CD4-positive, alpha-beta T cell (primary cell): ENCODE measurements around the gene VWC2L. TPM values are rescaled to one million over a fixed set of nuclear protein-coding genes. Genes with fewer than 3 reads are reported as not detected.

ENCODE experiments used
- ATAC-seq: fragments of 200-7000 bp; cut with Tn5 transposase; one replicate; pipeline ENCODE4 v1.10.0; 2022; ENCODE audit warnings: mild to moderate bottlenecking; ENCODE audit not compliant: poor library complexity
- CTCF ChIA-PET: fragments of 350-600 bp; sonication (Branson Sonifier 250); formaldehyde crosslinking; loops from one replicate; lab custom pipeline; 2021; ENCODE audit warnings: antibody characterized with exemption, inconsistent platforms; lab: Charles Lee
- POLR2A ChIA-PET: fragments of 350-600 bp; sonication (Branson Sonifier 250); formaldehyde crosslinking; loops from one replicate; lab custom pipeline; 2021; ENCODE audit warnings: antibody characterized with exemption, inconsistent platforms; lab: Charles Lee
- DNase-seq, 14 experiments: peaks; one replicate each; pipeline ENCODE4 v3.0.0-alpha.2; 2013 to 2020; ENCODE audit warnings: mixed read lengths in 2 of 14
- H3K27ac ChIP-seq, 2 donors: one replicate each; pipeline versions ENCODE4 v1.5.1 to v1.7.0; 2013; ENCODE audit warnings: low read length in 2 of 2, low read depth in 1 of 2, mild to moderate bottlenecking in 1 of 2
- H3K27me3 ChIP-seq, 2 experiments: 1 replicate in 1 of 2; 2 replicates in 1 of 2; pipeline versions ENCODE4 v1.6.1 to v1.7.0; 2013; ENCODE audit warnings: low read length in 2 of 2, control low read depth in 1 of 2, mild to moderate bottlenecking in 1 of 2, moderate library complexity in 1 of 2; ENCODE audit not compliant: insufficient read depth in 2 of 2, control insufficient read depth in 1 of 2
- H3K36me3 ChIP-seq: one replicate; pipeline ENCODE4 v1.6.1; 2013; ENCODE audit warnings: low read length, control low read depth; ENCODE audit not compliant: insufficient read depth
- H3K4me1 ChIP-seq: one replicate; pipeline ENCODE4 v1.6.1; 2013; ENCODE audit warnings: low read length, control low read depth; ENCODE audit not compliant: insufficient read depth
- H3K4me3 ChIP-seq: one replicate; pipeline ENCODE4 v1.5.1; 2013; ENCODE audit warnings: mild to moderate bottlenecking, low read length, moderate library complexity
- H3K9me3 ChIP-seq, 2 experiments: 1 replicate in 1 of 2; 2 replicates in 1 of 2; pipeline versions ENCODE4 v1.6.1 to v1.7.0; 2013; ENCODE audit warnings: low read length in 2 of 2, mild to moderate bottlenecking in 2 of 2, control low read depth in 1 of 2, moderate library complexity in 1 of 2; ENCODE audit not compliant: control insufficient read depth in 1 of 2, insufficient read depth in 1 of 2
- H3K27ac Mint-ChIP-seq: one replicate; pipeline ENCODE4 v1.8.0; 2020; ENCODE audit warnings: mixed read lengths
- H3K27me3 Mint-ChIP-seq: one replicate; pipeline ENCODE4 v1.8.0; 2021; ENCODE audit warnings: mixed read lengths
- H3K36me3 Mint-ChIP-seq: one replicate; pipeline ENCODE4 v1.8.0; 2021; ENCODE audit warnings: low read depth, mixed read lengths
- H3K4me1 Mint-ChIP-seq: one replicate; pipeline ENCODE4 v1.8.0; 2021; ENCODE audit warnings: low read depth, mixed read lengths
- H3K4me3 Mint-ChIP-seq: one replicate; pipeline ENCODE4 v1.8.0; 2020; ENCODE audit warnings: mild to moderate bottlenecking, mixed read lengths
- H3K9me3 Mint-ChIP-seq: one replicate; pipeline ENCODE4 v1.8.0; 2020; ENCODE audit warnings: mixed read lengths
- intact Hi-C, 2 experiments: fragments of 100-400 bp; cut with DNase I in 1 of 2; cut with micrococcal nuclease in 1 of 2; formaldehyde crosslinking; loops; one replicate each; pipeline versions ENCODE4 v1.15.1 to v1.9.0; 2023 to 2025; cut with DNase I, micrococcal nuclease
- total RNA-seq, 174 experiments: library from RNA in 2 of 174; stranded (reverse) in 2 of 174; gene quantifications; one replicate each; pipeline ENCODE4 v1.2.3 and lab custom pipeline; 2021 to 2026
- TF ChIP-seq, protein P1 (sequence below): fragments of 200-600 bp; IDR thresholded peaks from one replicate; pipeline ENCODE4 v1.8.0; 2022; ENCODE audit warnings: antibody characterized with exemption, mild to moderate bottlenecking

Gene VWC2L
- total RNA-seq, 2 experiments from 2014 or later: not detected

DNA sequence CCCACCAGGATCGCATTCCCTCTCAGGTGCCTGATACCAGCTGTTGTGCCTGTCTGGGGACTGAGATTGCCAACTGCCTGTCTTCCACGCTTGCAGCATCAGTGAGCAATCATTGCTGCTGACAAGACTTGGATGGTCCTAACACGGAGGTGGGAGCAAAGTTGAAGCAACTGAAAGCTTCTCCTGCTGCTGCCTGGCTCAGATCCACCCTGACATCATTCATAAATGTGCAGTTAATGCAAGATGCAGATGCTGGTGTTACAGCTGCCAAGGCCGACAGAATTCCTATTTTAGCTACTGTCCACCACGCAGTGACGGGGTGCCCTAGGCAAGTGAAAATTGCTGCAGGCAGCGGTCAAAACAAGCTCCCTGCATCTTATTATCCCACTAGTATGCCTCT is 131.4 kb downstream of the VWC2L start:
- DNase-seq (no peak), ATAC-seq (no peak)
- Histone ChIP-seq H3K9me3 (no peaks in the 10 kb centered on the region), H3K36me3 (no peaks in the 10 kb centered on the region), H3K4me3 (no peak overlapping the region), H3K27ac (no peak overlapping the region), H3K4me1 (no peaks in the 10 kb centered on the region), H3K27me3 (no peaks in the 10 kb centered on the region)
- TF ChIP-seq, protein P1, sequence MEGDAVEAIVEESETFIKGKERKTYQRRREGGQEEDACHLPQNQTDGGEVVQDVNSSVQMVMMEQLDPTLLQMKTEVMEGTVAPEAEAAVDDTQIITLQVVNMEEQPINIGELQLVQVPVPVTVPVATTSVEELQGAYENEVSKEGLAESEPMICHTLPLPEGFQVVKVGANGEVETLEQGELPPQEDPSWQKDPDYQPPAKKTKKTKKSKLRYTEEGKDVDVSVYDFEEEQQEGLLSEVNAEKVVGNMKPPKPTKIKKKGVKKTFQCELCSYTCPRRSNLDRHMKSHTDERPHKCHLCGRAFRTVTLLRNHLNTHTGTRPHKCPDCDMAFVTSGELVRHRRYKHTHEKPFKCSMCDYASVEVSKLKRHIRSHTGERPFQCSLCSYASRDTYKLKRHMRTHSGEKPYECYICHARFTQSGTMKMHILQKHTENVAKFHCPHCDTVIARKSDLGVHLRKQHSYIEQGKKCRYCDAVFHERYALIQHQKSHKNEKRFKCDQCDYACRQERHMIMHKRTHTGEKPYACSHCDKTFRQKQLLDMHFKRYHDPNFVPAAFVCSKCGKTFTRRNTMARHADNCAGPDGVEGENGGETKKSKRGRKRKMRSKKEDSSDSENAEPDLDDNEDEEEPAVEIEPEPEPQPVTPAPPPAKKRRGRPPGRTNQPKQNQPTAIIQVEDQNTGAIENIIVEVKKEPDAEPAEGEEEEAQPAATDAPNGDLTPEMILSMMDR: no peak
- H3K27me3 Mint-ChIP-seq: peaks cover 4% of the 10 kb centered on the region
- H3K4me3 Mint-ChIP-seq: no peak overlapping the region
- H3K4me1 Mint-ChIP-seq: no peaks in the 10 kb centered on the region
- no peaks in the 10 kb centered on the region for H3K36me3 Mint-ChIP-seq
- POLR2A ChIA-PET: no interaction called here
- intact Hi-C loops: no loop called here
- no peak overlapping the region for H3K27ac Mint-ChIP-seq
- H3K9me3 Mint-ChIP-seq: no peaks in the 10 kb centered on the region
- CTCF ChIA-PET: no interaction called here

DNA sequence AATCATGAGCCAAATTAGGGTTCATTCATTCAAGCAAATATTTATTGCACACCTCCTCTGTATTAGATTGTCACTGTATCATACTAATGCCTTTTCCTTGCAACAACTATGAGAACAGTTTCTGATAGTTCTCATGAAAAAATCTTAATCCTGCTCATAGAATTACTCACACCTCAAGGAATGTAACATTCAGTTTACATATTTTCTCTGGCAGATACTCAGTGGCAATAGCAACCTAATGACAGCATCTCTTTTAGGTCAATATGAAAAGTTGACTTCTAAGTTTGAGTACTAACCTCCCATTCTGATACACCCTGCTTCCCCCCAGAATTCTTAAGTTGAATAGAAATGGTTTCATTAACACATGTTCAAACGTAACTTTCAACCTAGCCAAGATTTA is 132.0 kb downstream of the VWC2L start:
- no peaks in the 10 kb centered on the region for H3K36me3 Mint-ChIP-seq
- no peaks in the 10 kb centered on the region for H3K9me3 Mint-ChIP-seq
- CTCF ChIA-PET: no interaction called here
- no peak overlapping the region for H3K4me3 Mint-ChIP-seq
- POLR2A ChIA-PET: no interaction called here
- DNase-seq (no peak), ATAC-seq (no peak)
- peaks cover 4% of the 10 kb centered on the region for H3K27me3 Mint-ChIP-seq
- Histone ChIP-seq H3K27me3 (no peaks in the 10 kb centered on the region), H3K9me3 (no peaks in the 10 kb centered on the region), H3K36me3 (no peaks in the 10 kb centered on the region), H3K4me1 (no peaks in the 10 kb centered on the region), H3K4me3 (no peak overlapping the region), H3K27ac (no peak overlapping the region)
- no peak overlapping the region for H3K27ac Mint-ChIP-seq
- no peaks in the 10 kb centered on the region for H3K4me1 Mint-ChIP-seq
- intact Hi-C loops: no loop called here
- TF ChIP-seq, protein P1: no peak

DNA sequence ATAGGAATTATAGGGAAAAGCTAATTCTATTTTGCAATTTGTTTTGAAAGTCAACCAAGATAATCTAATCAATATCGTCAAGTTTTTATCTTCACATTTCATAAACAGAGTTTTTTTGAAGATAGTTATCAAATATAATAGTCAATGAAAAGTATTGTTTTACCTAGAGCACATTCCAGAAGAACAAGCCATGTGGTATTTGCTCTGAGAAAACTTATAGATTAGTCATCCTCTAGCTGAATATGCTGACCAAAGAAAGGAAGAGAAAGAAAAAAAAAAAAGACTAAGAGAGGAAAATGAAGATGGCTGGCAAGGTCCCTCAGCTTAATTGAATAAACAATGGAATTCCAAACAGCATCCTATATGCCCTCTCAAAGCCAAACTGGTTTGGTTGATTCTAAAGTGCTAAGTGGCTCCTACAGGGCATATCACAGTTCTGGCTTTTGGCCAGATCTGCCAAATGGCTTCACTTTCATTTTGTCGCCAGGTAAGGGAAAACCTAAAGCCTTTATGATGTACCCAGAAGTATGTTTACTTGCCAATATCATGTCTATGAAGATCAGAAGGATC is 132.6 kb downstream of the VWC2L start:
- no peaks in the 10 kb centered on the region for H3K36me3 Mint-ChIP-seq

More for the DNA sequence above, 132.6 kb downstream of the VWC2L start:
- H3K27ac Mint-ChIP-seq: no peak overlapping the region
- no peak overlapping the region for H3K4me3 ChIP-seq
- H3K4me1 ChIP-seq: no peaks in the 10 kb centered on the region
- H3K27me3 Mint-ChIP-seq: peaks cover 4% of the 10 kb centered on the region
- ChIA-PET CTCF (no interaction called here), POLR2A (no interaction called here)
- ATAC-seq: no peak
- no peaks in the 10 kb centered on the region for H3K9me3 ChIP-seq
- H3K36me3 ChIP-seq: no peaks in the 10 kb centered on the region
- no peaks in the 10 kb centered on the region for H3K9me3 Mint-ChIP-seq
- H3K27ac ChIP-seq: no peak overlapping the region
- TF ChIP-seq, protein P1: no peak
- no peaks in the 10 kb centered on the region for H3K4me1 Mint-ChIP-seq
- intact Hi-C loops: no loop called here
- no peak overlapping the region for H3K4me3 Mint-ChIP-seq
- no peak for DNase-seq
- H3K27me3 ChIP-seq: no peaks in the 10 kb centered on the region
